Esophagus muscularis mucosa (tissue), 4 donors: ENCODE measurements around the gene MAST4. TPM values are rescaled to one million over a fixed set of nuclear protein-coding genes. Genes with fewer than 3 reads are reported as not detected.

ENCODE experiments used
- DNase-seq: peaks from one replicate; pipeline ENCODE4 v3.0.0-alpha.2; 2017; ENCODE audit errors: extremely low spot score
- H3K27ac ChIP-seq, 4 donors: fragments of 200-600 bp; sonication (generic); replicated peaks in 1 of 4; 1 replicate in 3 of 4; 2 replicates in 1 of 4; pipeline ENCODE4 v1.5.1; 2016 to 2019; ENCODE audit warnings: mild to moderate bottlenecking in 1 of 4
- H3K27me3 ChIP-seq, 4 donors: fragments of 200-600 bp; sonication (generic); one replicate each; pipeline versions ENCODE4 v1.5.1 to v1.6.0; 2016 to 2019
- H3K36me3 ChIP-seq, 4 donors: fragments of 200-600 bp; sonication (generic); one replicate each; pipeline ENCODE4 v1.5.1; 2016 to 2019
- H3K4me1 ChIP-seq, 4 donors: fragments of 200-600 bp; sonication (generic); one replicate each; pipeline ENCODE4 v1.5.1; 2016 to 2019
- H3K4me3 ChIP-seq, 4 donors: fragments of 200-600 bp; sonication (generic); 1 replicate in 2 of 4; 2 replicates in 2 of 4; pipeline ENCODE4 v1.5.1; 2016 to 2019; ENCODE audit warnings: mild to moderate bottlenecking in 4 of 4, moderate library complexity in 1 of 4
- H3K9me3 ChIP-seq, 4 donors: fragments of 200-600 bp; sonication (generic); 1 replicate in 3 of 4; 2 replicates in 1 of 4; pipeline ENCODE4 v1.5.1; 2016 to 2019
- CTCF ChIP-seq, 3 experiments: fragments of 200-600 bp in 2 of 3; fragments of 450-650 bp in 1 of 3; sonication (generic) in 2 of 3; IDR thresholded peaks; one replicate each; pipeline ENCODE4 v1.5.1; 2017 to 2019; ENCODE audit warnings: antibody characterized with exemption in 3 of 3, mild to moderate bottlenecking in 2 of 3, moderate library complexity in 1 of 3
- EP300 ChIP-seq: sonication (generic); formaldehyde crosslinking; IDR thresholded peaks from one replicate; pipeline ENCODE4 v1.6.1; 2017; ENCODE audit warnings: antibody characterized with exemption
- POLR2A ChIP-seq: fragments of 450-650 bp; IDR thresholded peaks from one replicate; pipeline ENCODE4 v1.6.1; 2017; ENCODE audit warnings: antibody characterized with exemption, moderate library complexity, mild to moderate bottlenecking, low read depth
- POLR2AphosphoS5 ChIP-seq, 2 donors: sonication (generic); formaldehyde crosslinking; IDR thresholded peaks; one replicate each; pipeline ENCODE4 v1.6.1; 2017; ENCODE audit warnings: antibody characterized with exemption in 2 of 2
- WGBS: methylation state at CpG from one replicate; pipeline ENCODE4 v1.1.5; 2018; 5-methylcytosine and 5-hydroxymethylcytosine counted together
- intact Hi-C: fragments of 100-400 bp; cut with DNase I; formaldehyde crosslinking; loops from one replicate; pipeline ENCODE4 v1.15.1; 2023
- total RNA-seq, 4 donors: library from RNA; depleted of rRNA; stranded (reverse); fragments of >200 nt; gene quantifications; one replicate each; pipeline versions ENCODE4 v1.1.0 to v1.2.1, GENCODE V29; 2016

Gene MAST4
- total RNA-seq, 4 donors from 2014 or later: 26.2 to 39.7 (median 35.8) TPM

GRCh38 chr5:66644111-66644510, 47.9 kb downstream of the MAST4 start:
- Histone ChIP-seq H3K4me1 (no peaks in the 10 kb centered on the region), H3K9me3 (no peaks in the 10 kb centered on the region), H3K27me3 (no peaks in the 10 kb centered on the region), H3K4me3 (no peak overlapping the region), H3K27ac (no peak overlapping the region), H3K36me3 (no peaks in the 10 kb centered on the region)
- TF ChIP-seq CTCF (IDR thresholded peaks at IDR 0.05): no peak
- TF ChIP-seq POLR2A: no peak
- TF ChIP-seq POLR2AphosphoS5 (IDR thresholded peaks at IDR 0.05): no peak
- TF ChIP-seq EP300: no peak
- no peak for DNase-seq
- intact Hi-C loops: no loop called here

GRCh38 chr5:66645039-66645438, 48.8 kb downstream of the MAST4 start:
- Histone ChIP-seq H3K4me1 (no peaks in the 10 kb centered on the region), H3K4me3 (no peak overlapping the region), H3K27ac (no peak overlapping the region), H3K27me3 (no peaks in the 10 kb centered on the region), H3K9me3 (no peaks in the 10 kb centered on the region), H3K36me3 (no peaks in the 10 kb centered on the region)
- WGBS: 65% methylated on average over 3 of the region's 3 CpGs
- DNase-seq: no peak
- TF ChIP-seq POLR2A (no peak), POLR2AphosphoS5 (IDR thresholded peaks at IDR 0.05) (no peak), EP300 (no peak), CTCF (IDR thresholded peaks at IDR 0.05) (no peak)
- intact Hi-C loops: no loop called here

- H3K4me1 ChIP-seq: no peaks in the 10 kb centered on the region
- H3K9me3 ChIP-seq: no peaks in the 10 kb centered on the region
- no peaks in the 10 kb centered on the region for H3K36me3 ChIP-seq
- intact Hi-C loops: no loop called here
- no peak overlapping the region for H3K27ac ChIP-seq
- DNase-seq: no peak
- H3K27me3 ChIP-seq: no peaks in the 10 kb centered on the region
- 56% methylated on average over 2 of the region's 2 CpGs for WGBS
- no peak overlapping the region for H3K4me3 ChIP-seq
- TF ChIP-seq CTCF (IDR thresholded peaks at IDR 0.05) (no peak), EP300 (no peak), POLR2AphosphoS5 (IDR thresholded peaks at IDR 0.05) (no peak), POLR2A (no peak)
Measured at GRCh38 chr5:66646570-66646969, 50.4 kb downstream of the MAST4 start.

- no peaks in the 10 kb centered on the region for H3K36me3 ChIP-seq
- intact Hi-C loops: no loop called here
- DNase-seq: no peak
- H3K4me1 ChIP-seq: no peaks in the 10 kb centered on the region
- no peaks in the 10 kb centered on the region for H3K9me3 ChIP-seq
- H3K27me3 ChIP-seq: no peaks in the 10 kb centered on the region
- H3K27ac ChIP-seq: no peak overlapping the region
- no peak overlapping the region for H3K4me3 ChIP-seq
- no peak for TF ChIP-seq POLR2A
- TF ChIP-seq CTCF (IDR thresholded peaks at IDR 0.05): no peak
- TF ChIP-seq POLR2AphosphoS5 (IDR thresholded peaks at IDR 0.05): no peak
- TF ChIP-seq EP300: no peak
- WGBS: 49% methylated on average over 3 of the region's 3 CpGs
Measured at GRCh38 chr5:66647146-66647856, 51.1 kb downstream of the MAST4 start.

- no peaks in the 10 kb centered on the region for H3K36me3 ChIP-seq
- H3K27ac ChIP-seq: no peak overlapping the region
- intact Hi-C loops: no loop called here
- DNase-seq: no peak
- no peak overlapping the region for H3K4me3 ChIP-seq
- H3K9me3 ChIP-seq: no peaks in the 10 kb centered on the region
- no peak for TF ChIP-seq POLR2AphosphoS5 (IDR thresholded peaks at IDR 0.05)
- no peak for TF ChIP-seq CTCF (IDR thresholded peaks at IDR 0.05)
- TF ChIP-seq POLR2A: no peak
- TF ChIP-seq EP300: no peak
- H3K27me3 ChIP-seq: no peaks in the 10 kb centered on the region
- WGBS: 88% methylated on average over 3 of the region's 3 CpGs
- H3K4me1 ChIP-seq: peaks cover 0 to 11% (median 0%) of the 10 kb centered on the region in 4 donors
Measured at GRCh38 chr5:66652818-66653217, 56.6 kb downstream of the MAST4 start.
